SIG-M5 (cell line): ENCODE measurements around the gene SLC25A26.
"Not testable (repeated sequence)": the region's sequence is repeated elsewhere in the genome, so short reads cannot be mapped to it uniquely, and the experiment has no call there.

Experiments used
- DNase-seq: peaks from one replicate; lab custom pipeline; 2025; lab: John Stamatoyannopoulos, UW

Gene SLC25A26

GRCh38 chr3:66411474-66411873 is 190.7 kb downstream of the SLC25A26 start:
- no peak for DNase-seq

DNA sequence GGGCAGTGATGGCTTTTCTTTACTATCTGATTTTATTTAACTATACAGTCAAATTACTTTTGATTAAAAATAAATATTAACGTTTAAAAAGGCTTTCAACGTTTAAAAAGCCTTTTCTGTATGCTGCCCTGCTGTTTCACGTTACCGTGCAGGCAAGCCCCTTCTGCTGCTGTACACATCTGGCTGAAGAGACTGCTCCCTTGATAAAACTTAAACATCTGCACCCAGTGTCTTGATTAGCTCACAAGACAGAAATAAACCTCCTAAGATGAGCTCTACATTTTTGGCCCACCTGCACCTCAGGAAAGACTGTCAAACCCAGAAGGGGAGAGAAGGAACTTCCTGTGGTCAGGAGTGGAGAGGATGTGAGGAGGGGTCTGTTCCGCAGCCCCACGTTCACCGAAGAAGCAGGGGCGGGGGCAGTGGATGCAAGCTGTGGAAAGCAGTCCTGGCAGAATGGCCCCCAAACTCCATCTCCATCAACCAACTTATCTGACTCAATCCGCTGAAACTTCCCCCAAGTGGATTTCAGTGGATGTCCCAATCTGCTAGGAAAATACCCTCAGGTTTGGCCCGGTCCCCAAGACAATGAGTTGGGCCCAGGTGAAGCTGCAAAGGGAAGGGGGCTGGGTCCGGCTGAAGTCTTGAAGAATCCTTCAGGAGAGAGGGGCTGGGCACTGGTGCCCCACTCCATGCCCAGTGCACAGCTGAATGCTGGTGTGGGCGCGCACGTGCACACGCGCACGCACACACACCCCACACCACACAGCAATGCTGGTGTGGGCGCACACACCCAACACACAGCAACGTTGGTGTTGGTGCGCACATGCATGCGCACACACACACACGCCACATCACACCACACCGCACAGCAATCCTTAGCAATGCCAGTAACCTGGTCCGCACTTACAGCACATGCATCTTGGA is 191.4 kb downstream of the SLC25A26 start:
- no peak for DNase-seq

GRCh38 chr3:66413151-66413751 is 192.4 kb downstream of the SLC25A26 start:
- no peak for DNase-seq

- DNase-seq = no peak
Measured at GRCh38 chr3:66414846-66415245, 194.0 kb downstream of the SLC25A26 start.

DNA sequence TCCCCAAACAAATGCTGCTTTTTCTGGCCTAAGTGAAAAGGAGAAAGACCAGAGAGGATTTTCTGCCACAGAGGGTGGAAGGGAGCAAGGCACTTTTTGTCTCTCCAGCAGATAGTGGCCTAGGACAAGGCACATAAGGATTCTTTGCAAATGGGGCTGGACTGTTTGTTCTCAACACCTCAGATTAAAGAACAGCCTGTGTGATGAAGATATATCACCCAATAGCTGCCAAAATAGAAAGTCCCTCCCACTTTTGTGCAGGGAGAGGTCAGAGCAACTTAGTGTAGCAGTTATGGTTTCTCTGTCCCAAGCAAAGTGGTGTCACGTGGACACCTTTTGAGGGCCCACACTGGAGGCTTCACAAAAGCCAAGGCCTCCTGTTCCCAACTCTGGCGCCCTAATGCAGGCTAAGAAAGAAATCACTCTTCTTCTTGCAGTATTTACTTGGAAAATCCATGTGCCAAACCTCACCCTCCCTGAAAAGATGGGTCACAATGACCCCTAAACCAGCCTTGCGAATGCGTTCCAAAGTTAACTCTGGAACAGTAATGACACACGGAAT is 195.1 kb downstream of the SLC25A26 start:
- no peak for DNase-seq

DNA sequence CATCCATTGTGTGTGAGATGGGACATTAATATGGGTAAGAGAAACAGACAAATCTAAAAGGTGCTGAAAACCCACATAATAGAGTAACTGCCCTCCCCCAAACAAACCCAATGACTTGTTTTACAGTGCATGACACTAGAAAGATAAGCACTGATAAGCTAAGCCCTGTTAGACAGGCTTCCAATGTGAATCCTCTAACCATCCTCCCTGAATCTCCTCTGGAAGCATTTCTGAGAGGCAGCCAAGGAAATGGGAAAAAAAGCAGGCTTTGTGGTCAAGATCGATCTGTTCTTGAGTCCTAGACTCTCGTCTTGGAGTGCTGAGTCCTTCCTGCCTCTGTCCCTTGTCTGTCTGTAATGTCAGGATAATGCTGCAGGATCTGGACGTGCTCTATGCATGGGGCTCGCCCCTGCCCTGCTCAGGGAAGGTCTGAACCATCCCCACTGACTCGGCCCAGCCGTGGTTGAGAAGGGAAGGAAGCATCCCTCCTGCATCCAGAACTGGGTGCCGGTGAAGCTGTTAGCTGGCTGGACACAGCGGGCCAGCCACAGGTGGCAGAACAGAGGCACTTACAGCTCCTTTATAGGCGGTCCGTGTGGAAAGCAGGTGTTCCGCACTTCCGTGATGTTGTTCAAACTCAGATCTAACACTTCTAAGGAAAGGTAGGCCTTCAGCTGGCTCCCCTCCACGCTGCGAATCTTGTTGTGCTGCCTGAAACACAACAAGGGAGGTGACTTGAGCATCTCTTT is 195.9 kb downstream of the SLC25A26 start:
- DNase-seq = no peak

DNA sequence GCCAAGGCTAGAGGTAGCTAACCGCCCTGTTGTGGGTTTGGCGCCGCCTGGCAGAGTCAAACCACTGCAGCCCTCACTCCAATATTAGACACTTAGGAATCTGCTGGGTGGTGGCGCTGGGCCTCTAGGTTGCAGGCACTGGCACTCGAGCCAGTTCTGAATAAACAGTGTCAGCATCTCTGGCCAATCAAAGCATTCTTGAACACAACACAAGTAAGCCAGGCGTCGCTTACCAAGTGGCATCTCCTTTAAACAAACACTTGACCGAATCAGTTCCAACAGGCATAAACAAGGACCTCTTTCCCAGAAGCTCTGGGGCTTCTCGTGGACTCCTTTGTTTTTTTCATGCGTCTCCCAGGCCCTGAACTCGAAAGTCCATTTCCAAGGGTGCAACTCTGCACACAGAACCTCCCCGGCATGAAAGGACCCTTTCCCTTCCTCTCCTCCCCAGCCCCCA is 197.7 kb downstream of the SLC25A26 start:
- DNase-seq = no peak

DNA sequence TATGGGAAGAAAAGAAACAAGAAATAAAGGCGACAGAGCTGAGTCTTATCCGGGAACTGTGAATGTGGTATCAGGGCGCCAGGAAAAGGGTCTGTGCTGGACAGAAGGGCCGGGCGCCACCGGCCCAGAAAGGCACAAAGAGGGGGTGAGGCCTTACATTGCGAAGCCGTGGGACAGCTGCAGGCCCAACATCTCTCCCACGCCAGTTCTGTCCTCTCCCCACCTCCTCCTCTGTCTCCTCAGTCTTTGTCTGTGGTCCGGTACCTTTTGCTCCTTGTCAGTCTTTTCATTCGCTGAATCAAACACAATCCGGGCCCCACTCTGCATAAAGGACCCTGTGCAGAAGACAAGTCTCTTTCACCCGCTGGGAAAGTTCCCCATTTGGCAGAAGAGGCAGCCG is 198.2 kb downstream of the SLC25A26 start:
- no peak for DNase-seq

DNA sequence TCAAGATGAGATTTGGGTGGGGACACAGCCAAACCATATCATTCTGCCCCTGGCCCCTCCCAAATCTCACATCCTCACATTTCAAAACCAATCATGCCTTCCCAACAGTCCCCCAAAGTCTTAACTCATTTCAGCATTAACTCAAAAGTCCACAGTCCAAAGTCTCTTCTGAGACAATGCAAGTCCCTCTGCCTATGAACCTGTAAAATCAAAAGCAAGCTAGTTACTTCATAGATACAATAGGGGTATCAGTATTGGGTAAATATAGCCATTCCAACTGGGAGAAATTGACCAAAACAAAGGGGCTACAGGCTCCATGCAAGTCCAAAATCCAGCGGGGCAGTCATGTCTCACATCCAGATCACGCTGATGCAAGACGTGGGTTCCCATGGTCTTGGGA is 200.3 kb downstream of the SLC25A26 start:
- DNase-seq = not testable (repeated sequence)

- not testable (repeated sequence) for DNase-seq
Measured at GRCh38 chr3:66421893-66422292, 201.1 kb downstream of the SLC25A26 start.

- DNase-seq = no peak
Measured at GRCh38 chr3:66423791-66424190, 203.0 kb downstream of the SLC25A26 start.

DNA sequence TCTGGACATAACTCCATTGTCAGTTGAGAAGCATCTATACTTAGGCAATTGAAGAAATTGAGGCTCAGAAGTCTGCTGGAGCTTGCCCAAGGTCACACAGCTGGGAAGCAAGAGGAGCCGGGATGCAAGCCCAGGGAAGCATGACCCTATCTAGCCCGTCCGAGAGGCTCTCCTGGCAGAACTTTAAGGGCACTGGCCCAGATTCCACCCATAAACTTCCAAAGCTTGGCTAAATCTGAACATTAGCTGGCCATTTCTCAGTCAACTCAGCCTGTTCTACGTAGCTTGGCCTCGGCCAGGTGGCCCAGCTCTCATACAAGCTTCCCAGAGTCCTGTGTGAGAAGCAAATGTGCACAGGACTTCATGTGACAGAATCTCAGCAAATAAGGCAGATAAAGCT is 204.2 kb downstream of the SLC25A26 start:
- no peak for DNase-seq

- no peak for DNase-seq
Measured at GRCh38 chr3:66425576-66426114, 204.8 kb downstream of the SLC25A26 start.

- no peak for DNase-seq
Measured at GRCh38 chr3:66426135-66426534, 205.3 kb downstream of the SLC25A26 start.

DNA sequence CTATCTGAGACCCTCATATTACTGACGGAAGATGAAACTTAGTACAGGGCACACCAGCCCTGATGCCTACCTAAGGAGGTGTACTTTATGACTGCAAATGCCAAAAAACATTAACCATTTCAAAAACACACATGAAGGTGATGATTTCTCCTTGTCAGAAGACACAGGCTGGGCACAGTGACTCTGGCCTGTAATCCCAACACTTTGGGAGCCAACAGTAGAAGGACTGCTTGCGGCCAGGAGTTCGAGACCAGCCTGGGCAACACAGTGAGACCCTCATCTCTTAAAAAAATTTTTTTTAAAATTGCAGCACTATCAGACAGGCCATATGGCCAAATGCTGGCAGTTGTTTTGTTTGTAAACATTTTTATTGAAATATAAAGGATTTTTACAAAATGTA is 206.6 kb downstream of the SLC25A26 start:
- DNase-seq = no peak

DNA sequence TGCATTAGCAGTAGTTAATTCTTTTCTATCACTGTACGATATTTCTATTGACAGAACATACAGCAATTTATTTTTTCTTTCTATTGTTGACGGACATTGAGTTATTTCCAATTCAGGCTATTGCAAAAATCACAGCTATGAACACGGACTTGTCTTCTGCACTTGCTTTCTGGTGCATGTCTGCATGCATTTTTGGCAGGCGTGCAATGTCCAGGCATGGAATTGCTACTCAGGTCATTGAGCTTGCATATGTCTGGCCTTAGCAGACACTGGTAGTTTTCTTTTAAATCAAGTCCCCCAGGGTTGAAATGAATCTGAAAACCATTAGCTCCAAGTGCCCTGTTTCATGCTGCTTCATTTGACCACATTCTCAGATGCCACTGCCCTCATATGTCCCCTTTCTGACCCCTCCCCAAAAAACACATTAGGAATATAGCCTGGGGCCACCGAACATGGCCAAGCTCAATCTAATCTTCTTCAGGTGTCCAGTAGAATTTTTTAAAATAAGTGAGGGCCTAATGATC is 207.2 kb downstream of the SLC25A26 start:
- DNase-seq = no peak
